22Rv1 (cell line): Measurements from ENCODE around the gene IKBIP.
A peak's percentile ranks its signal among the peaks of the same experiment; 100 is the strongest.

ENCODE experiments used
- H3K27ac ChIP-seq: fragments of 450-650 bp; 2 replicates; pipeline ENCODE4 v1.5.1; 2017
- CTCF ChIP-seq: fragments of 450-650 bp; IDR thresholded peaks from 2 replicates; pipeline ENCODE4 v1.5.1; 2017; ENCODE audit warnings: mild to moderate bottlenecking
- ZFX ChIP-seq: fragments of 450-650 bp; IDR thresholded peaks from 2 replicates; pipeline ENCODE4 v1.6.1; 2017; ENCODE audit warnings: antibody characterized with exemption, borderline replicate concordance

The IKBIP gene

GRCh38 chr12:98595243-98595988 lies 49.2 kb downstream of the IKBIP start:
- H3K27ac ChIP-seq: peak overlapping the region; percentile 88
- TF ChIP-seq ZFX (no peak), CTCF (no peak)

GRCh38 chr12:98594050-98594835 lies 50.3 kb downstream of the IKBIP start:
- TF ChIP-seq CTCF (no peak), ZFX (no peak)
- peak overlapping the region; percentile 88 for H3K27ac ChIP-seq

GRCh38 chr12:98593351-98594049 lies 51.1 kb downstream of the IKBIP start, which contains the start of gene SLC25A3:
Gene SLC25A3 (plus strand): TSS chr12:98593686. CDS start chr12:98593979, 293 bp downstream.
- peak within 1 kb of the TSS; percentile 88 for H3K27ac ChIP-seq
- TF ChIP-seq CTCF: no peak

DNA sequence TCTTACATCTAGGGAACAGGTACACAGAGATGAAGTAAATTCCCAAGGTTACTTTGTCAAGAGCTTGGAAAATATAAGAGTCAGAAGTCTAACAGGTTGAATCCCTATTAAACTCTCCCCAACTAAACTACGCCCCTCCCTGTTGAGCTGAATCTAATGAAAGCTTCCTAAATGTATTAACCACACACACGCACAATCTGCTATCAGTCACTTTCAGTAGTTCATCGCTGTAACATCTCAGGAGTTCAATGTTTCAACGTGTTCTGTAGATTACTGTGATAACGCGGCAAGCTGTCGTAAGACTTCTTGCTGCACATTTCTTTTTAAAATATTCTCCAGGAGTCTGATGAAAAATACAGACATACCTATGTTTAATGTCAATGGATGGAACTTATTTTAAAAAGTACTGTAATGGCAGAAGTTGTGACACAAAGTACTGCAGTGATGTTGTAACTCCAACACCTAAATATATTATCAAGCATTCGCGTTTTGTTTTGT lies 51.7 kb downstream of the IKBIP start:
- H3K27ac ChIP-seq: peak overlapping the region; percentile 88
- no peak for TF ChIP-seq CTCF
- no peak for TF ChIP-seq ZFX

GRCh38 chr12:98591209-98591608 lies 53.4 kb downstream of the IKBIP start:
- H3K27ac ChIP-seq: no peak overlapping the region
- TF ChIP-seq ZFX: no peak
- no peak for TF ChIP-seq CTCF

DNA sequence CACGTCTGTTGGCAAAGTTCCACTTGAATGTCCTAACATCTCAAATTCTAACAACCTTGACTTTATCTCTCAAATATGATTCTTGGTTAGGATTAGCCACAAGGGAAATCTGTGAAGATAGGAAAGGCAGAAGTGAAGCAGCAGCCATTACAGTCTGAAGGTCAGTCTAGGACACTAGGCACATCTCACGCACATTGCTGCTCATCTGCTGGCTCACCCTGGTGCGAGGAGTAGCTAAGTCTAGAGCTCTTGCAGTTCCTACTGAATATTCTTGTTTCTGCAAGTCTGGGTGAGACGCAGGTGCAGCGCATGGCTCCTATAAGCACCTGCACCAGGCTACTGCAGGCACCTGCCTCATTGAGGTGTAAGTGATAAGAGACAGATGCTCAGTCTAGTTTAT lies 57.5 kb downstream of the IKBIP start:
- TF ChIP-seq ZFX: no peak
- H3K27ac ChIP-seq: no peak overlapping the region

GRCh38 chr12:98582093-98582492 lies 62.5 kb downstream of the IKBIP start:
- TF ChIP-seq ZFX (no peak), CTCF (no peak)
- H3K27ac ChIP-seq: no peak overlapping the region
